HepG2 (cell line): ENCODE measurements around the gene BIRC7. TPM values are rescaled to one million over a fixed set of nuclear protein-coding genes. Genes with fewer than 3 reads are reported as not detected.
A peak's percentile ranks its signal among the peaks of the same experiment; 100 is the strongest.

Experiments used
- E2F2 ChIP-seq: sonication (generic); formaldehyde crosslinking; IDR thresholded peaks from 2 replicates; pipeline ENCODE4 v1.4.0; 2020; ENCODE audit warnings: missing genetic modification reagents, borderline replicate concordance
- FOSL2 ChIP-seq: sonication (generic); formaldehyde crosslinking; IDR thresholded peaks from 2 replicates; pipeline ENCODE4 v1.4.0; 2020; ENCODE audit warnings: missing genetic modification reagents
- HNF4A ChIP-seq: sonication (generic); formaldehyde crosslinking; IDR thresholded peaks from 2 replicates; pipeline ENCODE4 v1.4.0; 2020; ENCODE audit warnings: missing genetic modification reagents
- KDM4B ChIP-seq: sonication (generic); formaldehyde crosslinking; IDR thresholded peaks from 2 replicates; pipeline ENCODE4 v1.4.0; 2020; ENCODE audit warnings: missing genetic modification reagents
- MAFF ChIP-seq: IDR thresholded peaks from 2 replicates; pipeline ENCODE4 v1.6.1; 2011; ENCODE audit warnings: low read depth, low read length, improper control_type of control experiment
- MTA1 ChIP-seq: sonication (generic); formaldehyde crosslinking; IDR thresholded peaks from 2 replicates; pipeline ENCODE4 v1.4.0; 2020; ENCODE audit warnings: missing genetic modification reagents, mild to moderate bottlenecking, borderline replicate concordance
- NFRKB ChIP-seq: fragments of 450-650 bp; IDR thresholded peaks from 2 replicates; pipeline ENCODE4 v1.6.1; 2017
- PLRG1 ChIP-seq: fragments of 450-650 bp; conservative IDR thresholded peaks from 2 replicates; pipeline ENCODE4 v1.6.1; 2016
- SAFB2 ChIP-seq: sonication (generic); formaldehyde crosslinking; IDR thresholded peaks from 2 replicates; pipeline ENCODE4 v1.5.1; 2020; ENCODE audit warnings: missing genetic modification reagents, low read depth, mild to moderate bottlenecking, borderline replicate concordance
- SIN3B ChIP-seq: fragments of 150-350 bp; IDR thresholded peaks from 2 replicates; pipeline ENCODE4 v1.6.1; 2014; ENCODE audit warnings: low read length
- XRCC5 ChIP-seq: fragments of 200-400 bp; formaldehyde crosslinking; optimal IDR thresholded peaks from 2 replicates; pipeline ENCODE3; 2017; ENCODE audit warnings: mild to moderate bottlenecking, low read length
- ZNF101 ChIP-seq: sonication (generic); formaldehyde crosslinking; IDR thresholded peaks from 2 replicates; pipeline ENCODE4 v1.4.0; 2020; ENCODE audit warnings: mild to moderate bottlenecking, low read depth, missing genetic modification reagents, borderline replicate concordance
- ZNF274 ChIP-seq: sonication (generic); formaldehyde crosslinking; IDR thresholded peaks from 2 replicates; pipeline ENCODE4 v1.5.1; 2020; ENCODE audit warnings: mild to moderate bottlenecking, missing genetic modification reagents
- ZNF280B ChIP-seq: sonication (generic); formaldehyde crosslinking; IDR thresholded peaks from 2 replicates; pipeline ENCODE4 v1.5.0; 2020; ENCODE audit warnings: missing genetic modification reagents, mild to moderate bottlenecking, borderline replicate concordance
- ZNF34 ChIP-seq: sonication (generic); formaldehyde crosslinking; IDR thresholded peaks from 2 replicates; pipeline ENCODE4 v1.4.0; 2020; ENCODE audit warnings: mild to moderate bottlenecking, missing genetic modification reagents, borderline replicate concordance
- ZNF549 ChIP-seq: sonication (generic); formaldehyde crosslinking; IDR thresholded peaks from 2 replicates; pipeline ENCODE4 v1.5.0; 2020; ENCODE audit warnings: missing genetic modification reagents
- ZNF598 ChIP-seq: sonication (generic); formaldehyde crosslinking; IDR thresholded peaks from 2 replicates; pipeline ENCODE4 v1.5.1; 2020; ENCODE audit warnings: mild to moderate bottlenecking, missing genetic modification reagents, borderline replicate concordance
- ZNF605 ChIP-seq: sonication (generic); formaldehyde crosslinking; IDR thresholded peaks from 2 replicates; pipeline ENCODE4 v1.8.0; 2022; ENCODE audit warnings: mild to moderate bottlenecking, missing genetic modification reagents
- polyA plus RNA-seq, 8 experiments: library from polyadenylated mRNA; depleted of rRNA in 3 of 8; stranded (reverse) in 7 of 8; unstranded in 1 of 8; fragments of >200 nt; fragmentation: Illumina TruSeq in 4 of 8; extraction: Trizol in 4 of 8; gene quantifications; 2 replicates each; pipeline versions ENCODE4 v1.2.1 to v1.2.3, GENCODE V29; 2011 to 2016; ENCODE audit warnings: low read depth in 4 of 8, missing spikeins in 1 of 8, mixed read lengths in 1 of 8; ENCODE audit not compliant: insufficient read depth in 1 of 8
- total RNA-seq, 5 experiments: library from RNA; depleted of rRNA; stranded (reverse); fragments of >200 nt; fragmentation: Illumina TruSeq; extraction: Trizol; gene quantifications; 2 replicates each; pipeline ENCODE4 v1.2.3, GENCODE V29; 2016; ENCODE audit warnings: low read depth in 1 of 5
- TF ChIP-seq, protein P1 (sequence below): sonication (generic); formaldehyde crosslinking; IDR thresholded peaks from 2 replicates; pipeline ENCODE4 v1.4.0; 2020; ENCODE audit warnings: missing genetic modification reagents
- TF ChIP-seq, protein P2 (sequence below): sonication (generic); formaldehyde crosslinking; IDR thresholded peaks from 2 replicates; pipeline ENCODE4 v1.9.0; 2021; ENCODE audit warnings: missing genetic modification reagents, mild to moderate bottlenecking, borderline replicate concordance

The BIRC7 gene
- total and polyA plus RNA-seq, 2 of the 13 experiments (the other 11 are each of a cell fraction or from before 2014, with no cell fraction given), result 0.27 to 5.1 TPM

DNA sequence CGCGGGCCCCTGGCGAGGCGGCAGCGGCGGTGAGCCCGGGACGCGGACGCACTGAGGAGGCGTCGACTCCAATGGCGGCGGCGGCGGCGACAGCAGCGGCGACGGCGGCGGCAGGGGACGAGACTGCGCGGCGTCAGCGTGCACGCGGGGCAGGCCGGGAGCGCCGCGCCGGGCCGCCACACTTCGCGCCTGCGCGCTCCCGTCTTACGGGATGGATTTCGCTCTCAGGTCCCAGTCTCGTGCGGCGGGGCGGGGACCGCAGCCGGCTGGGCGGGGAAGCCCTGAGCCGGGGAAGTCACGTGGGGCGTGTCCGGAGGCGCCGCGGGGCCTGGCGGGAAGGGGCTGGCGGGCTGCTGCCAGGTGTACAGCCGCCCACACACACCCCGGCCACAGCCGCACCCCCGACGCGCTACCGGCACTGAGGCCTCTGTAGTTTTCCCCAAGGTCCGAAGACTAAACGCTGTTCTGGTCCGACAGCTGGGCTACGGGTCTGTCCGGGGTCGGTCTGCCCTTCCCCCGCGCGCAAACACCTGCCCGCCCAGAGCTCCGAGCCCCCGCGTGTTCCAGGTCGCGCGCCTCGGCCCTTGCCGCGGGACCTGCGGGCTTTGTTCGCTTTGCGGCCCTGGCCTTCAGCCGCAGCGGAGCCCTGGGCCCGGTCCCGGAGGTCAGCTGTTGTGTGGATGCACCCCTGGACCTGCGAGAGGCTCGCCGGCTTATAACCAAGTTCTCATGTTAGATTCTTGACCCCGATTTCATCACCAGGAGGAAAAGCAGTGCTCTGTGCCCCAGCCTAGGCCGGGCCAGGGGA lies 19.5 kb upstream of the BIRC7 start, which contains the start of gene YTHDF1 (continued):
- TF ChIP-seq KDM4B (CRISPR knock-in tag), result no peak
- no peak for TF ChIP-seq MAFF
- TF ChIP-seq ZNF598 (CRISPR knock-in tag), result peak; percentile 93
- TF ChIP-seq, protein P1, sequence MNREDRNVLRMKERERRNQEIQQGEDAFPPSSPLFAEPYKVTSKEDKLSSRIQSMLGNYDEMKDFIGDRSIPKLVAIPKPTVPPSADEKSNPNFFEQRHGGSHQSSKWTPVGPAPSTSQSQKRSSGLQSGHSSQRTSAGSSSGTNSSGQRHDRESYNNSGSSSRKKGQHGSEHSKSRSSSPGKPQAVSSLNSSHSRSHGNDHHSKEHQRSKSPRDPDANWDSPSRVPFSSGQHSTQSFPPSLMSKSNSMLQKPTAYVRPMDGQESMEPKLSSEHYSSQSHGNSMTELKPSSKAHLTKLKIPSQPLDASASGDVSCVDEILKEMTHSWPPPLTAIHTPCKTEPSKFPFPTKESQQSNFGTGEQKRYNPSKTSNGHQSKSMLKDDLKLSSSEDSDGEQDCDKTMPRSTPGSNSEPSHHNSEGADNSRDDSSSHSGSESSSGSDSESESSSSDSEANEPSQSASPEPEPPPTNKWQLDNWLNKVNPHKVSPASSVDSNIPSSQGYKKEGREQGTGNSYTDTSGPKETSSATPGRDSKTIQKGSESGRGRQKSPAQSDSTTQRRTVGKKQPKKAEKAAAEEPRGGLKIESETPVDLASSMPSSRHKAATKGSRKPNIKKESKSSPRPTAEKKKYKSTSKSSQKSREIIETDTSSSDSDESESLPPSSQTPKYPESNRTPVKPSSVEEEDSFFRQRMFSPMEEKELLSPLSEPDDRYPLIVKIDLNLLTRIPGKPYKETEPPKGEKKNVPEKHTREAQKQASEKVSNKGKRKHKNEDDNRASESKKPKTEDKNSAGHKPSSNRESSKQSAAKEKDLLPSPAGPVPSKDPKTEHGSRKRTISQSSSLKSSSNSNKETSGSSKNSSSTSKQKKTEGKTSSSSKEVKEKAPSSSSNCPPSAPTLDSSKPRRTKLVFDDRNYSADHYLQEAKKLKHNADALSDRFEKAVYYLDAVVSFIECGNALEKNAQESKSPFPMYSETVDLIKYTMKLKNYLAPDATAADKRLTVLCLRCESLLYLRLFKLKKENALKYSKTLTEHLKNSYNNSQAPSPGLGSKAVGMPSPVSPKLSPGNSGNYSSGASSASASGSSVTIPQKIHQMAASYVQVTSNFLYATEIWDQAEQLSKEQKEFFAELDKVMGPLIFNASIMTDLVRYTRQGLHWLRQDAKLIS (CRISPR knock-in tag), result no peak
- TF ChIP-seq ZNF34 (CRISPR knock-in tag), result peak; percentile 98
- TF ChIP-seq SIN3B, result no peak
- TF ChIP-seq ZNF101 (CRISPR knock-in tag), result peak; percentile 94; the same call in 1 of the 2 replicates
- peak; percentile 98; the same call in 1 of the 2 replicates for TF ChIP-seq E2F2 (CRISPR knock-in tag)
- no peak for TF ChIP-seq XRCC5
- peak; percentile 92 for TF ChIP-seq ZNF280B (CRISPR knock-in tag)
- TF ChIP-seq NFRKB, result no peak
- no peak for TF ChIP-seq PLRG1
- peak; percentile 42; the same call in 1 of the 2 replicates for TF ChIP-seq FOSL2 (CRISPR knock-in tag)
- TF ChIP-seq, protein P2, sequence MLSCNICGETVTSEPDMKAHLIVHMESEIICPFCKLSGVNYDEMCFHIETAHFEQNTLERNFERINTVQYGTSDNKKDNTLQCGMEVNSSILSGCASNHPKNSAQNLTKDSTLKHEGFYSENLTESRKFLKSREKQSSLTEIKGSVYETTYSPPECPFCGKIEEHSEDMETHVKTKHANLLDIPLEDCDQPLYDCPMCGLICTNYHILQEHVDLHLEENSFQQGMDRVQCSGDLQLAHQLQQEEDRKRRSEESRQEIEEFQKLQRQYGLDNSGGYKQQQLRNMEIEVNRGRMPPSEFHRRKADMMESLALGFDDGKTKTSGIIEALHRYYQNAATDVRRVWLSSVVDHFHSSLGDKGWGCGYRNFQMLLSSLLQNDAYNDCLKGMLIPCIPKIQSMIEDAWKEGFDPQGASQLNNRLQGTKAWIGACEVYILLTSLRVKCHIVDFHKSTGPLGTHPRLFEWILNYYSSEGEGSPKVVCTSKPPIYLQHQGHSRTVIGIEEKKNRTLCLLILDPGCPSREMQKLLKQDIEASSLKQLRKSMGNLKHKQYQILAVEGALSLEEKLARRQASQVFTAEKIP, result no peak
- no peak for TF ChIP-seq HNF4A (CRISPR knock-in tag)
- TF ChIP-seq ZNF274 (CRISPR knock-in tag), result peak; percentile 97
- peak; percentile 79; the same call in 1 of the 2 replicates for TF ChIP-seq SAFB2 (CRISPR knock-in tag)
- TF ChIP-seq ZNF549 (CRISPR knock-in tag), result no peak
- peak; percentile 95 for TF ChIP-seq MTA1
- peak; percentile 98 for TF ChIP-seq ZNF605 (CRISPR knock-in tag)
